SH-SY5Y (cell line): ENCODE measurements around the gene PTGIS.

Source experiments
- GATA2 ChIP-seq: IDR thresholded peaks from 2 replicates; pipeline ENCODE4 v1.6.1; 2011; ENCODE audit warnings: mild to moderate bottlenecking, low read depth, low read length
- GATA3 ChIP-seq: IDR thresholded peaks from 2 replicates; pipeline ENCODE4 v1.6.1; 2011; ENCODE audit warnings: low read depth, mild to moderate bottlenecking, low read length, moderate library complexity

DNA sequence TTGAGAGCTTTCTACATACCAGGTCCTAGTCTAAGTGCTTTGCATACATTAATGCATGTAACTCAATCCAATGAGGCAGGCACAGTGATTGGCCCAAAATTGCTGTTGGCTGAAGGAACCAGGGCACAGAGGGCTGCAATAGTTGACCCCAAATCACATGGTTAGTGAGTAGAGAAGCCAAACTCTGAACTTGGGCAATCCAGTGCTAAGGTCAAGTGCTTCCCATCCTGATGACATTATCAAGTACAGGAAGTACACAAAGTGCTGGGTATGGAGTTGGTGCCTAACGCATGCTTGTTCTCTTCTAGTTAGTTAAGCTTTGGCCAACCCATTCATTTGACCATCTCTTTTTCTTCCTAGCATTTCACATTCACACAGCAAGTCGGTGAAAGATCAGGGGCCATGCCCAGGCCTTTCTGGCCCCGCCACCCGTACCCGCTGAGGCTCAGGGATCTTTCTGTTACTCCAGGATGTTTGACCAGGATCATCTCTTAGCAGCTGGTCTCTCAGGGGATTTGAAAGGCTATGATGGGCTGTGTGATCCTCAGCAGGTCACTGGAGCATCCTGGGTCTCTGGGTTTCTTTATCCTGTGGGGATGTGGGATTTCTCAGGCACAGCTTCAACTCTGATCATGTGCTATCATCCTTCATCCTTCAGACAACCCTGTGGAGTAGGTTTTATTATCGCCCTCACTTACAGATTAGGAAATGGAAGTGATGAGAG is 92.5 kb downstream of the PTGIS start:
- no peak for TF ChIP-seq GATA2
- no peak for TF ChIP-seq GATA3
